H1 (cell line): ENCODE measurements around the gene ANO9. TPM values are rescaled to one million over a fixed set of nuclear protein-coding genes. Genes with fewer than 3 reads are reported as not detected.

Source experiments
- BCL11A ChIP-seq, 2 experiments: IDR thresholded peaks; one replicate each; pipeline ENCODE4 v1.6.1; 2011; ENCODE audit warnings: low read depth in 2 of 2, low read length in 2 of 2, mild to moderate bottlenecking in 2 of 2
- CHD2 ChIP-seq: IDR thresholded peaks from 2 replicates; pipeline ENCODE4 v1.6.1; 2012; ENCODE audit warnings: low read length, improper control_type of control experiment
- CTCF ChIP-seq, 3 experiments: IDR thresholded peaks; 1 replicate in 2 of 3; 2 replicates in 1 of 3; pipeline versions ENCODE4 v1.5.1 to v1.6.1; 2011; ENCODE audit warnings: low read length in 3 of 3, mild to moderate bottlenecking in 3 of 3, inconsistent platforms in 2 of 3, low read depth in 1 of 3, moderate library complexity in 1 of 3; ENCODE audit not compliant: insufficient read depth in 1 of 3; ENCODE audit errors: control extremely low read depth in 1 of 3
- EP300 ChIP-seq, 2 experiments: IDR thresholded peaks; 1 replicate in 1 of 2; 2 replicates in 1 of 2; pipeline ENCODE4 v1.6.1; 2011 to 2012; ENCODE audit warnings: low read depth in 2 of 2, low read length in 2 of 2, mild to moderate bottlenecking in 2 of 2, borderline replicate concordance in 1 of 2, inconsistent platforms in 1 of 2, moderate library complexity in 1 of 2
- EZH2 ChIP-seq: fragments of 200-600 bp; sonication (generic); IDR thresholded peaks from 2 replicates; pipeline ENCODE4 v1.7.1; 2012; ENCODE audit warnings: low read depth, mild to moderate bottlenecking, moderate library complexity, low read length, inconsistent platforms; ENCODE audit not compliant: severe bottlenecking
- KDM4A ChIP-seq: IDR thresholded peaks from one replicate; pipeline ENCODE4 v1.7.1; 2012; ENCODE audit warnings: low read depth, mild to moderate bottlenecking, moderate library complexity, low read length, inconsistent platforms; ENCODE audit not compliant: severe bottlenecking
- RXRA ChIP-seq: IDR thresholded peaks from 2 replicates; pipeline ENCODE4 v1.6.1; 2011; ENCODE audit warnings: low read depth, mild to moderate bottlenecking, low read length, moderate library complexity; ENCODE audit not compliant: insufficient read depth
- polyA plus RNA-seq, 7 experiments: library from polyadenylated mRNA; depleted of rRNA in 3 of 7; stranded (reverse) in 5 of 7; unstranded in 2 of 7; fragments of >200 nt in 5 of 7; fragments of 200-250 nt in 2 of 7; gene quantifications; 1 replicate in 5 of 7; 2 replicates in 1 of 7; 4 replicates in 1 of 7; pipeline versions ENCODE4 v1.2.1 to v1.2.3, GENCODE V29; 2011 to 2013; ENCODE audit warnings: missing spikeins in 2 of 7, mixed read lengths in 2 of 7
- total RNA-seq: library from RNA; stranded (reverse); fragmentation: NEBNext Ultra II Directional; extraction: Animal tissue kit (Norgen Biotek cat#: 25700); gene quantifications from 2 replicates; pipeline ENCODE4 v1.2.1, GENCODE V29; 2021

The ANO9 gene
- total and polyA plus RNA-seq, 2 of the 8 experiments (the other 6 are each of a cell fraction or from before 2014, with no cell fraction given): 20.0 to 20.7 TPM

GRCh38 chr11:394034-394857, 47.6 kb downstream of the ANO9 start, which contains the start of gene PKP3 (continued):
- TF ChIP-seq CTCF (IDR thresholded peaks at IDR 0.05; ENCODE audit: control extremely low read depth in 1 of 3, insufficient read depth in 1 of 3, low read depth in 1 of 3, low read length in 3 of 3) (no peak), EZH2 (no peak), KDM4A (peak; percentile 41), CHD2 (no peak), BCL11A (IDR thresholded peaks at IDR 0.05; ENCODE audit: low read depth in 2 of 2, low read length in 2 of 2) (no peak), EP300 (IDR thresholded peaks at IDR 0.05; ENCODE audit: borderline replicate concordance in 1 of 2, low read depth in 2 of 2, low read length in 2 of 2) (no peak), RXRA (no peak)
